SU-DHL-6 (cell line): ENCODE measurements around the gene RAB27B.

Source experiments
- EZH2phosphoT487 ChIP-seq: fragments of 200-600 bp; sonication (generic), shearing (Covaris generic); conservative IDR thresholded peaks from 2 replicates; pipeline ENCODE4 v1.6.1; 2018; ENCODE audit warnings: mild to moderate bottlenecking, antibody characterized with exemption, low read length, moderate library complexity, mixed read lengths
- TF ChIP-seq, protein P1 (sequence below): fragments of 200-600 bp; sonication (generic); IDR thresholded peaks from one replicate; pipeline ENCODE4 v1.5.1; 2017; ENCODE audit warnings: antibody characterized with exemption, mild to moderate bottlenecking, low read length, moderate library complexity; ENCODE audit not compliant: insufficient read depth, poor library complexity, severe bottlenecking

GRCh38 chr18:54871231-54871630 is 43.0 kb downstream of the RAB27B start:
- TF ChIP-seq, protein P1, sequence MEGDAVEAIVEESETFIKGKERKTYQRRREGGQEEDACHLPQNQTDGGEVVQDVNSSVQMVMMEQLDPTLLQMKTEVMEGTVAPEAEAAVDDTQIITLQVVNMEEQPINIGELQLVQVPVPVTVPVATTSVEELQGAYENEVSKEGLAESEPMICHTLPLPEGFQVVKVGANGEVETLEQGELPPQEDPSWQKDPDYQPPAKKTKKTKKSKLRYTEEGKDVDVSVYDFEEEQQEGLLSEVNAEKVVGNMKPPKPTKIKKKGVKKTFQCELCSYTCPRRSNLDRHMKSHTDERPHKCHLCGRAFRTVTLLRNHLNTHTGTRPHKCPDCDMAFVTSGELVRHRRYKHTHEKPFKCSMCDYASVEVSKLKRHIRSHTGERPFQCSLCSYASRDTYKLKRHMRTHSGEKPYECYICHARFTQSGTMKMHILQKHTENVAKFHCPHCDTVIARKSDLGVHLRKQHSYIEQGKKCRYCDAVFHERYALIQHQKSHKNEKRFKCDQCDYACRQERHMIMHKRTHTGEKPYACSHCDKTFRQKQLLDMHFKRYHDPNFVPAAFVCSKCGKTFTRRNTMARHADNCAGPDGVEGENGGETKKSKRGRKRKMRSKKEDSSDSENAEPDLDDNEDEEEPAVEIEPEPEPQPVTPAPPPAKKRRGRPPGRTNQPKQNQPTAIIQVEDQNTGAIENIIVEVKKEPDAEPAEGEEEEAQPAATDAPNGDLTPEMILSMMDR = no peak
- no peak for TF ChIP-seq EZH2phosphoT487
